Measurements from ENCODE around the gene URM1. TPM values are rescaled to one million over a fixed set of nuclear protein-coding genes. Genes with fewer than 3 reads are reported as not detected.
A peak's percentile ranks its signal among the peaks of the same experiment; 100 is the strongest.
"Not testable (repeated sequence)": the region's sequence is repeated elsewhere in the genome, so short reads cannot be mapped to it uniquely, and the experiment has no call there.

Gene URM1
- polyA plus RNA-seq, 12 donors = 41.1 to 68.5 (median 59.9) TPM; not detected in 1

DNA sequence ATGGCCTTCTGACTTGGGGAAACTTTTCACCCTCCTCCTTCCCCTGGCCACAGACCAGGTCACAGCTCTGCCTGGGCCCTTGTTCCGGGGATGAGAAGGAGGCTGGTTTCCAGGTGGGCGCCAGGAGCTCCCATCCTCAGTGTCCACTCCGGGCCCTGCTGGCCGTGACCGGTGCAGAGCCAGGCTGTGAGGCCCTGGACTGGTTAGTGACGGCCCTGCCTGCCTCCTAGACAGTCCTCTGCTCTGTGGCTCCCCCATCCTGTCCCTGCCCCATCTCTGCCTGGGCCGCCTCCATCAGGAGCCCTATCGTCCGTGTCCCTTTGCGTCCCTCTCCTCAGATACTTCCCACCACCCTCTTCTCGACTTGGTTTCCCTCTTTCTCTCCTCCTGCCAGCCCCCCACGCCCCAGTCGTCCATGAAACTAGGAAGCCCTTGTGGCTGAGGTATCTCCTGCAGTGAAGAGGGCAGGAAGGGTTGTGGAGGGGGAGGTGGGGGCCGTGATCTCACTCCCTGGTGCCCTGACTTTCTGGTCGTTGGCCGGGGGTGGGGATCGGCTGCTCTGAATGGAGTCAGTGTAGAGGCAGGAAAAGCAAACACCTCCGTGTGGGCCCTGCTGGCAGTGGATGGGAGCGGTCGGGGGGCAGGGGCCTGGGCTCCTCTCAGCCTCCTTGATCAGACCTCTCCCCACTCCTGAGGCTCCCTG, 34.1 kb downstream of the URM1 start:
- DNase-seq = no peak

DNA sequence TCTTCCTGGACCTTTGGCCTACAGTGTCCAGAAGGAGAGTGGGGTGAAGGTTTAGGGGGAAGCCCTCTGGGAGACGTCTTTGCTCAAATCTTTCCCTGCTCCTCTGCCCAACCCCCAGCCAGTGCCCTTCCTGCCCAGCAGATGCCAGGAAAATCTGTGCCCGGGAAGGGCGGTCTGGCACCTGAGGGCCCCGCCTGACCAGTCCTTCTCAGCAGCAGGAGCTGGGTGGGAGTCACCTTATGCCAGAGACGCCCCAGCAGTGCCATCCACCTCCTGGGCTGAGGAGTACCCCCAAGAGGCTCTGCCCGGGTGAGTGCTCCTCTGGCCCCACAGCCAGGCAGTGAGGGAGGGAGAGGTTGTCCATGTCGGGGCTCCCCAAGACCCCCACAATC, 34.6 kb downstream of the URM1 start:
- no peak for DNase-seq

DNA sequence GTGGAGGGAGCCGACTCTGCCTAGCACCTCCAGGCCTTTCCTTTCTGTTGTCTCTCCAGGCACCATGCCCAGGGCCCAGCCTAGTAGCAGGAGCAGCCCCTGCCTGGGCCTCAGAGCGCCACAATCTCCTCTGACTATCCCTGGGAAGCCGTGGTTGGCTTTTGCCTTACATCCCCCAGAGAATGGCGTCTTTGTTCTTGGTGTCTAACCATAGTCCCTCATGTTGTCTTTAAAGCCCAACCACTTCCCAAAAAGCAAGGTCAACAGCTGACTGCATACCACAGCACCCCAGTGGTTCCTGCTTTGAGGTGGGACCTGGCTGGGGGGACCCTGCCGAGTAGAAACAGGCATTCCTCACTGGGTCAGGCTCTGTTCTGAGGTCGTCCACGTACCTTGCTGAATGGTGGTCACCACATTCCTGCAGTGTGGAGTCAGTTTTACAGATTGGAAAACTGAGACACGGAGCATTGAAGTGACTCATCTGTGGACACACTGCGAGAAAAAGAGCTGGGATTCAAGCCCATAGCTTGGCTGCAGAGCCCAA, 35.7 kb downstream of the URM1 start:
- DNase-seq = no peak

DNA sequence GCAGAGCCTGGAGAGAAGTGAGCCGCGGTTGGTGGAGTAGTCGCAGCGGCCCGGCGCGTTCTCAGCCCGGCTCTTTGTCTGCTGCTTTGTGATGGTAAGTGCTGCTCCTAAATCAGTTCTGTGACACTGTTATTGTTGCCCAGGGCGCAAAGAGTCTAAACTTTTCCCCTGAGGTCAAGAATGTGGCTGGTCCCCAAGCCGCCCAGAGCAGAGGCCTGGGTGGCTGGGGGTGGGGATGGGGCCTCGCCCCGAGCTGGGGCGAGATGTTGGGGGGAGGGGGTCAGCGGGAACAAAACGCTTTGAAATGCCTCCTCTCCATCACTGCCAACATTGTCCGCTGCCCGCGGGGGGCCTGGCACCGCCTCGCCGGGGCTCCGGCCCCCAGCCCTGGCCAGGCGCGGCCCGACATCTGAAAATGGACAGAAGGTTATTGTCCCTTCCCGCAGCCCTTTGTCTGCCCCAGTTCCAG, 37.8 kb downstream of the URM1 start:
- no peak for DNase-seq

DNA sequence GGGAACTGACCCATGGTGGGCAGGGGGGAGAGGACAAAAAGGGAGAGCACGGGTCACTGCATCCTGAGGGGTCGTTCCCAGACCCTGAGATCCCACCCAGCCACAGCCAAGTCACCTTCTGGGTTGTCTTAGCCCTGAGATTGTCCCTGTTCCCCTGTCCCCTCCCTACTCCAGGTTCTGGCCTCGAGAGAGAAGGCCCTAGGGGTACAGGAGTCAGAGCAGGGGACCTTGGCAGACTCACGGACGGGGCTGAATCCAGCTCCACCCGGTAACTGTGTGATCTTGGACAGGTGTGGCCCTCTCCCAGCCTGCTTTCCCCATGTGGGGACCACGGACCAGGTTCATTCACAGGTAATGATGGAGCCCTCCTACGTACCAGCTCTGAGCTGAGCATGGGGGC, 38.3 kb downstream of the URM1 start:
- DNase-seq = no peak

DNA sequence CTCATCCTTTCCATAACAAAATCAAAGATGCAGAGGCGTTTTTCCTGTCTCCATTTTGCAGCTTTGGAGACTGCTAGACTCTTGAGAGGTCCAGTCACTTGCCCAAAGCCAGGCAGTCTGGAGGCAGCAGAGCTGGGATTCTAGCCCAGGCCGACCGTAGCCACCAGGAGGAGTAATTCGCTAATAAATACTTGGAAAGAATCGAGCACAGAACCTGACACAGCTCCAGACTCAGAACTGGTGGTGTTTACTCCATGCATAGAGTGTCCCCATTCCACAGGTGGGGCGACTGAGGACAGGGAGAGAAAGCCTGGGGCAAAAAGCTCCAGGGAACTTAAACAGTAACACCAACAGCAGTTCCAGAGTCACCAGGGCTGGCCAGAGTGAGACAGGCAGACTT, 38.8 kb downstream of the URM1 start:
- no peak for DNase-seq

DNA sequence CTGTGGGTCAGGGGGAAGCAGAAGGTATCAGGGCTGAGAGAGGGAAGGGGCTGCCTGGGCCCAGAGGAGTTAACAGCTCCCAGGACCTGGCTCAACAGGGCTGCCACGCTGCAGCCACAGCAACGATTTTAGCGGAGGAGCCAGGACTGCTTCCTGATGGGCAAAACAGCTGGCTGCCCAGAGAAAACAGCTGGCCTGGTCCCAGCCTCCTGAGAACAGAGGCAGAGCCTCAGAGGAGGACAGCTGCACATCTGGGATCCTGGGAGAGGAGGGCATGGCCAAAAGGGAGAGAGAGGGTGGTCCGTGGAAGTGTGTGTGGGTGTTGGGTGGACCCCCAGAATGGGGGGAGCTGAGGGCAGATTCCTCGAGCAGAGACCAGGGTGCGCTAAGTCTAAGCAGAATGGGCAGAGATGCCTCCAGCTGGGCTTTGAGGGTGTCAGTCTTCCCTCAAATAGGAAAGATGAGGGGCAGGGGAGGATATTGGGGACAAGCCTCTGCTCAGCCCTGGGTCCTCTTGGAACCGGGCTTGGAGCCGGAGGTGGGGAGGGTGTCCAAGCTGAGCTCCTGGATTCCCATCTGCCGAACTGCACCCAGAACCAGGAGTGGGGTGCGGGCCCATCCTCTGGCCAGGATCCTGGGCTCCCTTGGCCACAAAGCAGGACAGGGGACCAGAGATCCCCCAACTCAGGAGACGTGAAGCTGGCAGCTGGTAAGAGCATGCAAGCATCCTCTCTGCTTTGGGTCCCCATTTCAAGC, 40.4 kb downstream of the URM1 start:
- peak; percentile 61 for DNase-seq

DNA sequence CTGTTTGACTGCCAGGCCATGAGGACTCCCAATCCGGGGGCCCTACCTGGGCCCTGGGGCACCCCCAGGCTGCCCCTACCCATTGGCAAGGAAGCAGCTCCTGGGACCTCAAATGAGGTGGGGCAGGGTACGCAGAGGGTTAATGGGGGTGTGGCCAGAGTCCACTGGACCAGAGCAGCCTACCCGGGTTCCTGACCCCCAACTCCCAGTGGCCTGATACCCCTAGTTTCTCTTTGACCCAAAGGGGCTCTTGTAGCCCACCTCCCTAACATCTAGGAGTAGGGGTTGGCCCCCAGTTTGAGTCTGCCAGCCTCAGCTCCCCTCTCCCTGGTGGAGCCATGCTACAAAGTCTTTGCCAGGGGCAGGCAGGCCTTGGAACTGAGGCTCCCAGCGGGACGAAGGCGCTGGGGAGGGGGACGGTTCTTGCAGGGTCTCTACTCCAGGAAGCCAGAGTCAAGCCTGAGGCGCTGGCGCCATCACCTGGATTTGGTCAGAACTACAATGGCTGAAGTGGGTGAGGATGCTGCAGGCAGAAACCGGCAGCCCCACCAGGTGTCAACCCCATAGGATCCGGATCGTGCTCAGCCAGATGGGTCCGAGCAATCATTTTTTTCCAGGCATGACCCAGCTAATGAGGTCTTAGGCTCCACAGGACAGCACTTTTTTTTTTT, 41.1 kb downstream of the URM1 start:
- DNase-seq = peak; percentile 65

DNA sequence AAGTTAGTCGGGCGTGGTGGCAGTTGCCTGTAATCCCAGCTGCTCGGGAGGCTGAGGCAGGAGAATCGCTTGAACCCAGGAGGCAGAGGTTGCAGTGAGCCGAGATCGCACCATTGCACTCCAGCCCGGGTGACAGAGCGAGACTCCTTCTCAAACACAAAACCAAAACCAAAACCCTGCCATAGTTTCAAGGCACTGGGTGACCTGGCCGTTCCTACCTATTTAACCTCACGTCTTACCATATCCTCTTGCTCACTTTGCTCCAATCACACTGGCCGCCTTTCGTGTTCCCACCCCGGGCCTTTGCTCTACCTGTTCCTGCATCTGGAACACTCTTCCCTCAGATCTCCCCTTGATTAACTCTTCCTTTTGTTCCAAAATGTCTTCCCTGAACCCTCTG, 42.6 kb downstream of the URM1 start:
- not testable (repeated sequence) for DNase-seq

DNA sequence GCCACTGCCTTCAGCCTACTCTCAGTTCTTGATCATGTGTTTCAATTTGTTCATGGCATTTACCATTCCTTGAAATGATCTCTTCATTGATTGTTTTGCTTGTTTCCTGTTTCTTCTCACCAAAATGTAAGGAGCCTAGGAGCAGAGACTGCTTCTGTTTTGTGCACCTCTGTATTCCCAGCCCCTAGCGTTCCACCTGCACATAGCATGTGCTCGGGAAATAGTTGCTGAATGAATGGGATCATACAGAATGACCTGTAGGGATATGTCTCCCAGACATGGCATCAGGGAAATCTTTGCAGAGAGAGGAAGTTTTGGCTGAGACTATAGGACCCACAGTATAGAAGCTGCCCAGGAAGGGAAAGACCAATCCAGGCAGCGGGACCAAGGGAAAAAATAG, 43.3 kb downstream of the URM1 start:
- DNase-seq = no peak

DNA sequence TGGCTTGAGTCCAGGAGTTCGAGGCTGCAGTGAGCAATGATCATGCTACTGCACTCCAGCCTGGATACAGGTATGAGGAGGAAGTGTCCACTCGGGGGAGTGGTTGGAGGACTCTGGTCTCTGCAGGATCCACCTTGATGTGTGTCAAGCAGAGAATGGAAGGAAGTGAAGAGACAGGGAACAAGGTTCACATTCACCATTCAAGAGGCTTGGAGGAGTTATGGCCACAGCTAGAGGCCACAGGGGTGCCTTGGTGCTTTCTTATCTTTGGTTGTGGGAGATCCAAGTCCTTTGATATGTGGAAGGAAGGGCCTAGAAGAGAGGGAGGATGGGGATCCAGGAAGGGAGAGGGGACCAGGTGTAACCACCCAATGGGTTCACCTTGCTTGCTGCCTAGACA, 44.1 kb downstream of the URM1 start:
- DNase-seq = no peak

DNA sequence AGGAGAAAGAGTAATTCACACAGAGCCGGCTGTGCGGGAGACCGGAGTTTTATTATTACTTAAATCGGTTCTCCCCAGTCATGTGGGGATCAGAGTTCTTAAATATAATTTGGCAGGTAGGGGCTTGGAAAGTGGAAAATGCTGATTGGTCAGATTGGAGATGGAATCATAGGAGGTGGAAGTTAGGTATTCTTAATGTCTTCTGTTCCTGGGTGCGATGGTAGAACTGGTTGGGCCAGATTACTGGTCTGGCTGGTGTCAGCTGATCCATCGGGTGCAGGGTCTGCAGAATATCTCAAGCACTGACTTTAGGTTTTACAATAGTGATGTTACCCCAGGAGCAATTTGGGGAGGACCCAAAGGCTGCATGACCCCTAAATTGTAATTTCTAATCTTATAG, 44.8 kb downstream of the URM1 start:
- DNase-seq = no peak

DNA sequence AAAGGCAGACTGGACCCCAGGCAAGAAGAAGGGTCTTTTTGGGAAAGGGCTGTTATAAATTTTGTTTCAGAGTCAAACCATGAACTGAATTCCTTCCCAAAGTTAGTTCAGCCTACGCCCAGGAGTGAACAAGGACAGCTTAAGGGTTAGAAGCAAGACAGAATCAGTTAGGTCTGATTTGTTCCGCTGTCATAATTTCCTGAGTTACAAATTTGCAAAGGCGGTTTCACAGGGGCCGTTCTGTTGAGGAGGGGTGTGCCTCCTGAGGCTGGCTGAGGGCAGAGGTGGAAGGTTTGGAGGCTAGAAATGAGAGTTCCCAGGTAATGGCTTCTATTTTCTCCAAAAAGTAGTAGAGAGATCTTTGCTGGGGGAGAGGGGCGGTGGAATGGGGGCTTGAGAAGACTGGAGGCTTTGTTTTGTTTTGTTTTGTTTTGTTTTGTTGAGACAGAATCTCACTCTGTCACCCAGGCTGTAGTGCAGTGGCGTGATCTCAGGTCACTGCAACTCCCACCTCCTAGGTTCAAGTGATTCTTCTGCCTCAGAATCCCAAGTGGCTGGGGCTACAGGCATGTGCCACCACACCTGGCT, 45.4 kb downstream of the URM1 start:
- no peak for DNase-seq

DNA sequence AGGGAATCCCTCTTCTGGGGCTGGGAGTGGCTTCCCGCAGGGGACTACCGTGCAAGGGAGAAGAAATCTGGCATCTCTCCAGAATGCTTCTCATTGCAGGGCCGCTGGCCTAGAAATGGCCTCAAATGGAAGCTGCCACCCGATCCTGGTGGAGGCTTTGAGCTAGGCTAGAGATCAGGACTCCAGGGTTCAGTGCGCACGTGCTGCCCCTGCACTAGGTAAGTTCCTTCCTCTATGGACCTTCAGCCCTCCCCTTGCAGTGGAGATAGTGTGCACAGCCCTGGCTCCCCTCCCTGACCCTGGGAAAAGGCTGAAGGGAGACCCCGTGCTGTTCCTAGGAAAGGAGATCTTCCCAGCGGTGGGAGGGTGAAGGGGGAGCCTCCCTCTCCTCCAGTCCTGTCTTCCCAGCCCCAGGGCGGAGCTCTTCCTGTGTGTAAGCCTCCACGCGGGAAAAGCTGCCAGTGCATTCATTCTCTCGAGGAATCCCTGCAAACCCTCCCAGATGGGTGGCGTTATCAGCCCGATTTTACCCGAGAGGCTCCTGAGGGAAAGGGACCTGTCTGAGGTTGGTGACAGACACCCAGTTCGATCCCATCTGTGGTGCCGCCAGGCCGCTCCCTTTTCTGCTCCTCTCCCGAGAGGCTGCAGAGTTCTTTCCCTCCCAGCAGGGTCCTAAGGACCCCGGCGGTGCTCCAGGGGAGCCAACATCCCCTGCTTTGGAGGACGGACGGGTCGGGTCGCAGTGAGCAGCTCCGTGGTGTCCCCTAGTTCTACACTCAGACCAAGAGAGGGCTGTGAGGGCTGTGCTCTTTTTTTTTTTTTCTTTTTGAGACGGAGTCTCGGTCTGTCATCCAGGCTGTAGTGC, 48.1 kb downstream of the URM1 start:
- DNase-seq = no peak

DNA sequence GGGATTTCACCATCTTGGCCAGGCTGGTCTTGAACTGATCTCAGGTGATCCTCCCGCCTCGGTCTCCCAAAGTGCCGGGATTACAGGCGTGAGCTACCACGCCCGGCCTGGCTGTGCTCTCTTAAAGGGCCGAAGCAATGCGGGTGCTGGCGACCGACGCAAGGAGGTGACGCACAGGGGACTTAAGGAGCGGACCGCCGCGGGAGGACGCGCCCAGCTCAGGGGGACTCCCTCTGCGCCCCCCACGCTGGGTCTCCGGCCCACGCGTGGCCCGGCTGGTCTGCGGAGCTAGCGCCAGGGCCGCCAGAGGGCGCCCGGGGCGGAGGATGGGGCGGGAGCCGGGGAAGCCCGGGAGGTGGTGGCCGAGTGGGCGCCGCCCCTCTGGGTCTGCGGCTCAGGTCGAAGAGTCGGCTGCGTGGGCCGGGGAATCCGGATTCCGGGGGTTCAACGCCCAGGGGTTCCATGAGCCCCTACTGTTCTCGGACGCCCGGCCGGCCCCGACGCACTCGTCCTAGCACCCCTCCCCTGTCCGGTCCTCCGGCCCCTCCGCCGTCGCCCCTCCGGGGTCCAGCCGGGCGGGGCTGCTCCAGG, 49.0 kb downstream of the URM1 start:
- peak; percentile 77 for DNase-seq

DNA sequence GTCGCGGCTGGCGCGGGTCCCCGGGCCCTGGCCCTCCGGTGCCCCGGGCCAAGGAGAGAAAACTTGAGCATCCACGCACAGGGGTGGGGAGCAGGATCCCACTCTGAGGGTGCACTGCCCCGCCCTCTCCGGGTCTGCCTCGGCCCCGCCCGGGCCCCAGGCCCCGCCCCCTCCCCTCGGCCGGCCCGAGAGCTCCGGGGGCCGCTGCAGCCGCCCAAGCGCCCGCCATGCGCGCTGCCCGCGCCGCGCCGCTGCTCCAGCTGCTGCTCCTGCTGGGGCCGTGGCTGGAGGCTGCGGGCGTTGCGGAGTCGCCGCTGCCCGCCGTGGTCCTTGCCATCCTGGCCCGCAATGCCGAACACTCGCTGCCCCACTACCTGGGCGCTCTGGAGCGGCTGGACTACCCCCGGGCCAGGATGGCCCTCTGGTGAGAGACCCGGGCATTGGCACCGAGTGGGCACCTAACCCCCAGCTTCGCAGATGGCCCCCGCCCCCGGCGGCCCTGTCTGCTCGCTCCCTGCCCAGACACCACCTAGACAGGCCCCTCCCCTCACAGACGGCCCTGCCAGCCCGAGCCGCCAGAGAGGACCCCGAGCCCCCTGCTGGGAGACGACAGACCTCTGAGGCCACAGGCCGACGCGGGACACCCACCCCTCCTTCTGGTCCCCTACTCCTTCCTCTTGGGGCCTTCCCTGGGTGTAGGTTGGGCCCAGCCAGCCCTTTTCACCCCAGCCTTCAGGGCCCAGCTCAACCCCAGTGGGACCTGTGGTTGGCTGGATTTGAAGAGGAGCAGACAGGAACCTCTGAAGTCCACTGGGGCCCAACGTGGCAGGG, 49.7 kb downstream of the URM1 start, which contains the start of gene CERCAM:
Gene CERCAM, plus strand, starts transcription at position 207 of the 831 bp plus-strand sequence. Its CDS starts 21 bp downstream, at position 228.
- peak; percentile 63 for DNase-seq

DNA sequence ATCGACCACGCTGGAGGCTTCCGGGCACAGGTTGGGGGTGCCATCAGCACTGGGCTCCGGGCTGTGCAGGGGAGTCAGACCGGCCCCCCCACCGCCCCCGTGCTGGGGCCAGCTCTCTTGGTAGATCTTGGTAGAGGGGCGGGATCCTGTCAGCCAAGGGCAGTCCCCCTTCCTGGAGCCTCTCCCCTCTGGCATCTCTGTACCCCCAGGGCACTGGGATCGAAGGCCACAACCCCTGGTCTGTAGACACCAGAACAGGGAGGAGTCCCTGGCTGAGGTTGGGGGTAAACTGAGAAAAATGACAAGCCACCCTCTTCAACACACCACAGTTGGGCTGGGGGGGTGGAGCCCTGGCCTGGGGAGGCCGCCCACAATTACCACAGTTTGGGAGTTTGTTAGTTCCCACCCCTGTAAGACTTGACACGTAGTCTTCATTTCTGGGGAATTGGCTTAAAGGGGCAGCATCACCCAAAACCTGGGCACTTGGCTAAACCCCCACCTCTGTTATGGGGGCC, 50.4 kb downstream of the URM1 start:
- no peak for DNase-seq

DNA sequence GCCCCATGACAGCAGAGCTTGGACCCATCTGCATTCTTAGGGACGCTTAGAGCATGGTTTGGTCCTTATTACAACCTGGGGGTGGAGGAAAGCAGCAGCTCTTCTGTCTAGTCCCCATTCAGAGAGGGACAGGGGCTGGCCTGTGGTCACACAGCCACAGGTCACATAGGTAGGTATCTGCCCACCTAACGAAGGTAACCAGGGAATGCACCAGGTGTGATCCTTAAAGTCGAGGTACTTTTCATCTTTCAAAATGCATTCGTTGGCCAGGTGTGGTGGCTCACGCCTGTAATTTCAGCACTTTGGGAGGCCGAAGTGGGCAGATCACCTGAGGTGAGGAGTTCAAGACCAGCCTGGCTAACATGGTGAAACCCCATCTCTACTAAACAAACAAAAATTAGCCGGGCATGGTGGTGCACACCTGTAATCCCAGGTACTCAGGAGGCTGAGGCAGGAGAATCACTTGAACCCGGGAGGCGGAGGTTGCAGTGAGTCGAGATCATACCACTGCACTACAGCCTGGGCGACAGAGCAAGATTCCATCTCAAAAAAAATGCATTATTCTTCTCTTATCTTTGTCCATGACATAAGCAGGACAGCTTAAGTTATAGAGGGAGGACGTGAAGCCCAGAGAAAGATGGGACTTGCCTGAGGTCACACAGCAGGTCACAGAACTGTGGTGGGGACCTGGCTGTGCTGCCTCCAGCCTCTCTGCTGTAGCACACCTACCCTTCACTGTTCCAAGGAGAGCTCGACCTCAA, 51.0 kb downstream of the URM1 start:
- not testable (repeated sequence) for DNase-seq

DNA sequence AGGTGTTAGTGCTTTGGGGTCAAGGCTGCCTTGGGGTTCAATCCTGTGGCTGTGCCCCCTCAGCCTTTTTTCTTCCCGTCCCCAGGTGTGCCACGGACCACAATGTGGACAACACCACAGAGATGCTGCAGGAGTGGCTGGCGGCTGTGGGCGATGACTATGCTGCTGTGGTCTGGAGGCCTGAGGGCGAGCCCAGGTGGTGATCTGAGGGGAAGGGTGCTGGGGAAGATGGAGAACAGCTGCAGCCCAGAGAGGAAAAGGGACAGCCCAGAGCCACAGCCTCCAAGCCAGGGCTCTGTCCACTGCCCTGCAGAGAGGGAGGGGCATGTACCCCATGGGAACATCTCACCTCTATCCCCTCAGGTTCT, 51.6 kb downstream of the URM1 start:
- DNase-seq = no peak

All from muscle of arm (tissue), 12 donors.